ENCODE results near the gene ARSJ.

GRCh38 chr4:113950207-113950606, 29.2 kb downstream of the ARSJ start:
- TF ChIP-seq CTCF (IDR thresholded peaks at IDR 0.05 in 4 of 5, conservative IDR thresholded peaks at IDR 0.05 in 1 of 5) (no peak), POLR2A (IDR thresholded peaks at IDR 0.05) (no peak)
